ENCODE data around the gene COX4I1.

The COX4I1 gene

DNA sequence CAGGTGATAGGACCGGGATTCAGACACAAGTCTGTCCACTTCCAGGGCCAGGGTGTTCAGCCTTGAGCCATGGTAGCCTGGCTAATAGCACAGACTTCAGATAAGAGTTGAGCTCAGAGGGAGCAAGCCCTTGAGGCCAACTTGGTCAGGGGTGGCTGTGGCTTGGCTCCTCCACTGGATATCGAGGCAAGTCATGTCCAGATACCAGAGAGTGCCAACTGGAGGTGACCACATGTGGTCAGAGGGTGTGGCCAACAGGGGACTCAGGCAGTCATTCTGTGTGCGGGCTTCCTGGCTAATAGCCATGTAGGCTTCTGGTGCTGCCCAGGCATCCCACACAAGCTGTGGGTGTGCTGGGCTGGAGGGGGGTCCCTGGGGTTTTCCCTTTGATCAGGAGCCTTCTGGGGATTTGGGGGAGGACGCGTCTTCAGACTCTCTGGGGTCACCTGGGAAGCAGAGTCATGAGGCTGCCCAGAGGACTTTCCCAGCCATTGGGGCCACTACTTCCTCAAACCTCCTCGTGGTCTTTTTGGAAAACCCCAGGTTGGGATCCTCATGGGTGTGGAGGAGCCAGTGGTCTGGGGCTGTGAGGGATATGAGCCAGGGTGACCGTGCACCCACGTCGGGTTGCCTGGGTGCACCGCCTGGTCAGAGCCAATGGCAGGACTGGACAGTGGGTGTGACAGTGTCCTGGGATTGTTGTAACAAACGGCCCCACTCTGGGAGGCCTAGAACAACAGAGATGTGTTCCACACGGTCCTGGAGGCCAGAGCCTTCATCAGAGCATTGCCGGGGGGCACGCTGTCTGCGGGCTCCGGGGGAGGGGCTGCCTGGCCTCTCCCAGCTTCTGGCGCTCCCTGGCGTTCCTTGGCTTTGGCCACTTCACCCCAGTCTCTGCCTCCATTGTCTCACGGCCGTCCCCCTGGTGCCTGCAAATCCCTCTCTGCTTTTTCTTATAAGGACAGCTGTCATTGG is 25.0 kb downstream of the COX4I1 start:
- Histone ChIP-seq H3K27ac (ENCODE audit: low read length) (no peak overlapping the region), H3K36me3 (ENCODE audit: control insufficient read depth in 2 of 2, insufficient read depth in 2 of 2, low read length in 2 of 2) (no peaks in the 10 kb centered on the region), H3K9me3 (ENCODE audit: control insufficient read depth in 2 of 2, low read length in 2 of 2) (no peaks in the 10 kb centered on the region), H3K4me1 (ENCODE audit: control insufficient read depth, insufficient read depth, low read length) (peaks cover 8% of the 10 kb centered on the region), H3K27me3 (ENCODE audit: control insufficient read depth in 1 of 2, insufficient read depth in 2 of 2, low read length in 2 of 2) (peaks cover 0 to 6% of the 10 kb centered on the region in 2 donors), H3K4me3 (ENCODE audit: low read length in 2 of 2) (no peak overlapping the region), H3K9ac (ENCODE audit: low read length in 2 of 2) (no peak overlapping the region)

DNA sequence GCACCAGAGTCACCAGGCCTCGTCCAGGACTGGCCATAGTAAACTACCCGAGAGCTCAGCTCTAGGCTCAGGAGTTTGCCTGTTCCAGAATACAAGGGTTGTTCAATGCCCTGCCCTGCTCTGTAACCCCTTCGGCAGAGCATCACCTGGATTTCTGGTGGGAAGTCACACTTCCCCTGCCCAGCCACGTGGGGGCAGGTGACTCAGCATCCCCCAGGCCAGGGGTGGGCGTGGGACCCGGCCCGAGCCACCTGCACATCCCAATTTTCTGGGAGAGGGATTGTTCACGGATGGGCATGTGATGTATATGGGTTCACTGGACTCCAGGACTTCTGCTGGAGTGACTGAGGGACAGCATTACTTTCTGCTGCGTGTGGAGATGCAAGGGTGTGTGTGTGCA is 25.8 kb downstream of the COX4I1 start:
- Histone ChIP-seq H3K4me3 (ENCODE audit: low read length in 2 of 2) (no peak overlapping the region), H3K27ac (ENCODE audit: low read length) (no peak overlapping the region), H3K27me3 (ENCODE audit: control insufficient read depth in 1 of 2, insufficient read depth in 2 of 2, low read length in 2 of 2) (peaks cover 0 to 6% of the 10 kb centered on the region in 2 donors), H3K9me3 (ENCODE audit: control insufficient read depth in 2 of 2, low read length in 2 of 2) (no peaks in the 10 kb centered on the region), H3K36me3 (ENCODE audit: control insufficient read depth in 2 of 2, insufficient read depth in 2 of 2, low read length in 2 of 2) (no peaks in the 10 kb centered on the region), H3K4me1 (ENCODE audit: control insufficient read depth, insufficient read depth, low read length) (peaks cover 8% of the 10 kb centered on the region), H3K9ac (ENCODE audit: low read length in 2 of 2) (no peak overlapping the region)

GRCh38 chr16:85826686-85827247 is 27.3 kb downstream of the COX4I1 start:
- no peak overlapping the region for H3K27ac ChIP-seq (ENCODE audit: low read length)
- H3K36me3 ChIP-seq (ENCODE audit: control insufficient read depth in 2 of 2, insufficient read depth in 2 of 2, low read length in 2 of 2): no peaks in the 10 kb centered on the region
- H3K9ac ChIP-seq (ENCODE audit: low read length in 2 of 2): no peak overlapping the region
- H3K4me3 ChIP-seq (ENCODE audit: low read length in 2 of 2): no peak overlapping the region
- peaks cover 1% of the 10 kb centered on the region for H3K4me1 ChIP-seq (ENCODE audit: control insufficient read depth, insufficient read depth, low read length)
- H3K27me3 ChIP-seq (ENCODE audit: control insufficient read depth in 1 of 2, insufficient read depth in 2 of 2, low read length in 2 of 2): peaks cover 0 to 3% of the 10 kb centered on the region in 2 donors
- no peaks in the 10 kb centered on the region for H3K9me3 ChIP-seq (ENCODE audit: control insufficient read depth in 2 of 2, low read length in 2 of 2)

DNA sequence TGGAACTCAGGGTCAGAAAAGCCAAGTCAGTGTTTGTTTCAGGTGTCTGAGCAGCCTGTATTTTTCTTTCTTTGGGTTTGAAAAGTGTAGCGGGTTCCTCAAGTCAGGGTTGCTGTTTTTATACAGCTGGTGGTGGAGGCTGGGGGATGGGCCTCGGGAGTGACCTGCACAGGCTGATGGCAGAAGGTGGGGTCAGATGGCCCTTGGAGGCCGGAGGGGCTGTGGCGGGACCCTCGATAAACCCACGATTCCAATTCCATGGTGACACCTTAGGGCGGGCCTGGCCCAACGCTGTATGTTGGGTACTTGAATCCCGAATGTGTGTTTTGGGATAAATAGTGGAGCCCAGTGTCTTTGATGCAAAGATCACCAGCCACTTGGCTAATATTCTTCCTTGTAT is 28.7 kb downstream of the COX4I1 start:
- Histone ChIP-seq H3K4me1 (ENCODE audit: control insufficient read depth, insufficient read depth, low read length) (no peaks in the 10 kb centered on the region), H3K9ac (ENCODE audit: low read length in 2 of 2) (no peak overlapping the region), H3K27me3 (ENCODE audit: control insufficient read depth in 1 of 2, insufficient read depth in 2 of 2, low read length in 2 of 2) (peaks cover 5 to 7% of the 10 kb centered on the region in 2 donors), H3K9me3 (ENCODE audit: control insufficient read depth in 2 of 2, low read length in 2 of 2) (no peaks in the 10 kb centered on the region), H3K27ac (ENCODE audit: low read length) (no peak overlapping the region), H3K4me3 (ENCODE audit: low read length in 2 of 2) (no peak overlapping the region), H3K36me3 (ENCODE audit: control insufficient read depth in 2 of 2, insufficient read depth in 2 of 2, low read length in 2 of 2) (no peaks in the 10 kb centered on the region)

GRCh38 chr16:85829171-85829719 is 29.8 kb downstream of the COX4I1 start:
- H3K9ac ChIP-seq (ENCODE audit: low read length in 2 of 2): no peak overlapping the region
- H3K27ac ChIP-seq (ENCODE audit: low read length): no peak overlapping the region
- H3K4me1 ChIP-seq (ENCODE audit: control insufficient read depth, insufficient read depth, low read length): peaks cover 2% of the 10 kb centered on the region
- H3K9me3 ChIP-seq (ENCODE audit: control insufficient read depth in 2 of 2, low read length in 2 of 2): no peaks in the 10 kb centered on the region
- H3K27me3 ChIP-seq (ENCODE audit: control insufficient read depth in 1 of 2, insufficient read depth in 2 of 2, low read length in 2 of 2): peaks cover 6 to 13% of the 10 kb centered on the region in 2 donors
- H3K36me3 ChIP-seq (ENCODE audit: control insufficient read depth in 2 of 2, insufficient read depth in 2 of 2, low read length in 2 of 2): no peaks in the 10 kb centered on the region
- H3K4me3 ChIP-seq (ENCODE audit: low read length in 2 of 2): no peak overlapping the region

GRCh38 chr16:85829751-85830445 is 30.4 kb downstream of the COX4I1 start:
- Histone ChIP-seq H3K4me1 (ENCODE audit: control insufficient read depth, insufficient read depth, low read length) (peaks cover 2% of the 10 kb centered on the region), H3K36me3 (ENCODE audit: control insufficient read depth in 2 of 2, insufficient read depth in 2 of 2, low read length in 2 of 2) (no peaks in the 10 kb centered on the region), H3K27me3 (ENCODE audit: control insufficient read depth in 1 of 2, insufficient read depth in 2 of 2, low read length in 2 of 2) (peaks cover 5 to 18% of the 10 kb centered on the region in 2 donors), H3K9ac (ENCODE audit: low read length in 2 of 2) (no peak overlapping the region), H3K27ac (ENCODE audit: low read length) (no peak overlapping the region), H3K9me3 (ENCODE audit: control insufficient read depth in 2 of 2, low read length in 2 of 2) (no peaks in the 10 kb centered on the region), H3K4me3 (ENCODE audit: low read length in 2 of 2) (no peak overlapping the region)

- H3K9me3 ChIP-seq (ENCODE audit: control insufficient read depth in 2 of 2, low read length in 2 of 2): no peaks in the 10 kb centered on the region
- no peak overlapping the region for H3K4me3 ChIP-seq (ENCODE audit: low read length in 2 of 2)
- H3K9ac ChIP-seq (ENCODE audit: low read length in 2 of 2): no peak overlapping the region
- H3K4me1 ChIP-seq (ENCODE audit: control insufficient read depth, insufficient read depth, low read length): peaks cover 4% of the 10 kb centered on the region
- no peak overlapping the region for H3K27ac ChIP-seq (ENCODE audit: low read length)
- H3K27me3 ChIP-seq (ENCODE audit: control insufficient read depth in 1 of 2, insufficient read depth in 2 of 2, low read length in 2 of 2): peaks cover 14 to 24% of the 10 kb centered on the region in 2 donors
- no peaks in the 10 kb centered on the region for H3K36me3 ChIP-seq (ENCODE audit: control insufficient read depth in 2 of 2, insufficient read depth in 2 of 2, low read length in 2 of 2)
Measured at GRCh38 chr16:85830821-85831220, 31.3 kb downstream of the COX4I1 start.

- H3K36me3 ChIP-seq (ENCODE audit: control insufficient read depth in 2 of 2, insufficient read depth in 2 of 2, low read length in 2 of 2): no peaks in the 10 kb centered on the region
- no peak overlapping the region for H3K27ac ChIP-seq (ENCODE audit: low read length)
- H3K27me3 ChIP-seq (ENCODE audit: control insufficient read depth in 1 of 2, insufficient read depth in 2 of 2, low read length in 2 of 2): peaks cover 28 to 41% of the 10 kb centered on the region in 2 donors
- H3K9ac ChIP-seq (ENCODE audit: low read length in 2 of 2): no peak overlapping the region
- no peaks in the 10 kb centered on the region for H3K9me3 ChIP-seq (ENCODE audit: control insufficient read depth in 2 of 2, low read length in 2 of 2)
- no peak overlapping the region for H3K4me3 ChIP-seq (ENCODE audit: low read length in 2 of 2)
- peaks cover 7% of the 10 kb centered on the region for H3K4me1 ChIP-seq (ENCODE audit: control insufficient read depth, insufficient read depth, low read length)
Measured at GRCh38 chr16:85832570-85833218, 33.2 kb downstream of the COX4I1 start.

GRCh38 chr16:85833219-85833920 is 33.9 kb downstream of the COX4I1 start:
- H3K4me3 ChIP-seq (ENCODE audit: low read length in 2 of 2): no peak overlapping the region
- H3K36me3 ChIP-seq (ENCODE audit: control insufficient read depth in 2 of 2, insufficient read depth in 2 of 2, low read length in 2 of 2): no peaks in the 10 kb centered on the region
- peaks cover 7% of the 10 kb centered on the region for H3K4me1 ChIP-seq (ENCODE audit: control insufficient read depth, insufficient read depth, low read length)
- no peaks in the 10 kb centered on the region for H3K9me3 ChIP-seq (ENCODE audit: control insufficient read depth in 2 of 2, low read length in 2 of 2)
- H3K27ac ChIP-seq (ENCODE audit: low read length): no peak overlapping the region
- no peak overlapping the region for H3K9ac ChIP-seq (ENCODE audit: low read length in 2 of 2)
- peaks cover 30 to 41% of the 10 kb centered on the region in 2 donors for H3K27me3 ChIP-seq (ENCODE audit: control insufficient read depth in 1 of 2, insufficient read depth in 2 of 2, low read length in 2 of 2)

GRCh38 chr16:85834741-85835140 is 35.2 kb downstream of the COX4I1 start:
- Histone ChIP-seq H3K9ac (ENCODE audit: low read length in 2 of 2) (no peak overlapping the region), H3K36me3 (ENCODE audit: control insufficient read depth in 2 of 2, insufficient read depth in 2 of 2, low read length in 2 of 2) (no peaks in the 10 kb centered on the region), H3K27ac (ENCODE audit: low read length) (no peak overlapping the region), H3K9me3 (ENCODE audit: control insufficient read depth in 2 of 2, low read length in 2 of 2) (no peaks in the 10 kb centered on the region), H3K27me3 (ENCODE audit: control insufficient read depth in 1 of 2, insufficient read depth in 2 of 2, low read length in 2 of 2) (peaks cover 34 to 45% of the 10 kb centered on the region in 2 donors), H3K4me1 (ENCODE audit: control insufficient read depth, insufficient read depth, low read length) (peaks cover 7% of the 10 kb centered on the region), H3K4me3 (ENCODE audit: low read length in 2 of 2) (no peak overlapping the region)

All from stomach smooth muscle (tissue), 2 donors.